AG04449 (cell line): ENCODE data around the gene P2RX6.

ENCODE experiments used
- CTCF ChIA-PET: fragments of 350-600 bp; formaldehyde crosslinking; extraction: SDS; loops from one replicate; lab custom pipeline; 2021; ENCODE audit warnings: antibody characterized with exemption; lab: Yijun Ruan, JAX
- POLR2A ChIA-PET: fragments of 400-600, 350-600 bp; formaldehyde crosslinking; extraction: SDS; loops from one replicate; lab custom pipeline; 2020; ENCODE audit warnings: antibody characterized with exemption, inconsistent platforms; lab: Yijun Ruan, JAX
- DNase-seq: peaks from one replicate; pipeline ENCODE4 v3.0.0-alpha.2; 2010; ENCODE audit warnings: low read depth, low spot score
- H3K4me3 ChIP-seq: 2 replicates; pipeline ENCODE4 v1.5.1; 2011; ENCODE audit warnings: low read depth, mild to moderate bottlenecking, control low read depth, low read length
- CTCF ChIP-seq: IDR thresholded peaks from one replicate; pipeline ENCODE4 v1.5.1; 2011; ENCODE audit warnings: mild to moderate bottlenecking, moderate library complexity, low read length, control low read depth, inconsistent platforms; ENCODE audit not compliant: insufficient read depth; ENCODE audit errors: missing control alignments

The P2RX6 gene

GRCh38 chr22:21015466-21016006 lies 571 bp downstream of the P2RX6 start:
- peak overlapping the region; percentile 69 for H3K4me3 ChIP-seq
- no peak for DNase-seq
- ChIA-PET CTCF (interaction anchor here (1.8 to 3.4 kb wide), 3 partner anchors 12 to 86 kb away, joined by 5 to 9 read pairs (median 9); partner anchors contain the start of gene LZTR1), POLR2A (interaction anchor here (0.8 to 1.4 kb wide), 3 partner anchors 13 to 34 kb away, joined by 3 to 4 read pairs (median 3); partner anchors contain the start of gene LZTR1)
- no peak for TF ChIP-seq CTCF

- TF ChIP-seq CTCF = no peak
- ChIA-PET POLR2A (no interaction called here), CTCF (interaction anchor here (3.4 kb wide), 1 partner anchor 11 kb away, joined by 9 read pairs; no protein-coding TSS in a partner anchor)
- no peak for DNase-seq
- H3K4me3 ChIP-seq = no peak overlapping the region
Measured at GRCh38 chr22:21016644-21017420, 1.9 kb downstream of the P2RX6 start.

- ChIA-PET POLR2A (no interaction called here), CTCF (interaction anchor here (0.9 kb wide), 1 partner anchor 83 kb away, joined by 3 read pairs; no protein-coding TSS in a partner anchor)
- no peak for TF ChIP-seq CTCF
- DNase-seq = no peak
- no peak overlapping the region for H3K4me3 ChIP-seq
Measured at GRCh38 chr22:21018314-21018713, 3.3 kb downstream of the P2RX6 start.

GRCh38 chr22:21020802-21021429 lies 6.0 kb downstream of the P2RX6 start:
- H3K4me3 ChIP-seq = no peak overlapping the region
- TF ChIP-seq CTCF = peak; percentile 35
- CTCF ChIA-PET = interaction anchor here (0.6 to 1.7 kb wide), 6 partner anchors 8 to 369 kb away, joined by 3 to 4 read pairs (median 3); no protein-coding TSS in a partner anchor

GRCh38 chr22:21022507-21022906 lies 7.5 kb downstream of the P2RX6 start:
- ChIA-PET CTCF (no interaction called here), POLR2A (no interaction called here)
- TF ChIP-seq CTCF = no peak
- DNase-seq = no peak
- H3K4me3 ChIP-seq = no peak overlapping the region

More at GRCh38 chr22:21020802-21021429, 6.0 kb downstream of the P2RX6 start:
- no peak for DNase-seq
- POLR2A ChIA-PET = no interaction called here
